GM19395 (cell line): ENCODE results near the gene HAVCR2.
A peak's percentile ranks its signal among the peaks of the same experiment; 100 is the strongest.

ENCODE experiments used
- ATAC-seq: cut with Tn5 transposase; IDR thresholded peaks from one replicate; pipeline ENCODE4 v1.9.1; 2021; ENCODE audit warnings: mild to moderate bottlenecking, moderate library complexity; ENCODE audit not compliant: unreplicated experiment

Gene HAVCR2

DNA sequence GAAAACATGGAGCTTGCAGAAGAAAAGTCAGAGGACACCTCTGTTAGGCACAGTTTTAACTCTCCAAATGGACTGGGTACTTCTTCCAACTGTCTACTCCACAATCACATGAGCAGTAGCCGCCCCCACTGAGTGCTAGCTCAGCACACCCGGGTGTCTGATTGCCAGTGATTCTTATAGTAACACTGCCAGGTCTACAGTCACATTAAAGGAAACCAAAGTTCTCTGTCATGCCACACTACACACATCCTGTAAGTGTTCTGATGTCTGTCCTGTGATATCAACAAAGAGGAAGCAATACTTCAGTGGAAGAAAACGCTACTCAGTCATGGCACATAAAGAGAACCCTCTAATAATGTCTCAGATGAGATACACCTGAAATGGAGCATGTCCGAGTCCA lies at the start of gene HAVCR2:
TSS of gene HAVCR2 (minus strand) at position 69 of the 400 bp plus-strand sequence. CDS start at position 8, 61 bp downstream.
- peak; percentile 88 for ATAC-seq

DNA sequence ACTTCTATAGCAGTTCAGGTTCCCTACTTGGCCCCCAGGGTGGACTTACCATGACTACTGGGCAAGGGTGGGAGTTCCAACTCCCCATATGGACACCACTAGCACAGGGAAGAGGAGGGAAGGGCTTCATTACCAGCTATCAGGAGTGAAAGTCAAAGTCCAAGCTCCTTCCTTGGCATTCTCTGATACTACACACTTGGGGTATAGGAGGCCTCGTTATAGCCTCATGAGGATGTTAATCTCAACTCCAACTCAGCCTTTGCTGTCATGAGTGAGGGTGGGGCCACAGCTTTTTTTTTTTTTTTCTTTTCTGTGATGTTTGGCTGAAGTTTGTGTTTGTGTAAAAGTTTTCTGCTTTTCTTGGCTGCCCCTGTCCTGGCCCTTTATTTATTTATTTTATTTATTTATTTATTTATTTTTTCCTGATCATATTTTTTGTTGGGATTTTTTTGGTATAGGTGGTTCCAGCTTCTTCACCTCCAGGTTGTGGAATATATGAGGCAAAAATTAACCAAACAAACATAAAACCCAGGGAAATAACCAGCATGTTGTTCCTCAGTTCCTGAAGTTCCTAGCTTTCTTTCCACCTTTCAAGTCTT lies 48.5 kb upstream of the HAVCR2 start:
- no peak for ATAC-seq

DNA sequence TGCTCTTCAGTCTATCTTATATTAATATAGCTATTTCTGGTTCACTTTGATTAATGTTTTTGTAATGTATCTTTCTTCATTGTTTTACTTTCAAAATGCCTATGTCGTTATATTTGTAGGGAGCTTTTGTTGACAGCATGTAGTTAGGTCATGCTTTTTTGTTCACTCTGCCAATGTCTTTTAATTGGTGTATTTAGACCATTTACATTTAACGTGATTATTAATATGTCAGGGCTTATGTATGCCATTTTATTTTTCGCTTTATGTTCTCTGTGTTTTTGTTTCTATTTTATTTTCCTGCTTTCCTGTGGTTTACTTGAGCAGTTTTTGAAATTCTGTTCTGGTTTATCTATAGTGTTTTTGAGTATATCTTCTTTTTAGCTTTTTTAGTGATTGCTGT lies 46.5 kb upstream of the HAVCR2 start:
- no peak for ATAC-seq

DNA sequence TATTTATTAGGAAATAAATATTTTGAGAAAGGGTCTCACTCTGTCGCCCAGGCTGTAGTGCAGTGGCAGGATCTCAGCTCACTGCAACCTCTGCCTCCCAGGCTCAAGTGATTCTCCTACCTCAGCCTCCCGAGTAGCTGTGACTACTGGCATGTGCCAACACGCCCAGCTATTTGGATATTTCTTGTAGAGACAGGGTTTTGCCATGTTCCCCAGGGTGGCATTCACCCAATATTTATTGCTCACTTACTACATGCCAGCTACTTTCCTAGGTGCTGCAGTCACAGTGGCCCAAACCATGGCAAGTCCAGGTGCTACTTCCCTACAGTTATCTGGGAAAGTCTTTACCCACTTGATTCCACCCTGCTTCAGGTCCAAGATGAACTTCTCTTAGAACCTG lies 42.2 kb upstream of the HAVCR2 start:
- no peak for ATAC-seq

DNA sequence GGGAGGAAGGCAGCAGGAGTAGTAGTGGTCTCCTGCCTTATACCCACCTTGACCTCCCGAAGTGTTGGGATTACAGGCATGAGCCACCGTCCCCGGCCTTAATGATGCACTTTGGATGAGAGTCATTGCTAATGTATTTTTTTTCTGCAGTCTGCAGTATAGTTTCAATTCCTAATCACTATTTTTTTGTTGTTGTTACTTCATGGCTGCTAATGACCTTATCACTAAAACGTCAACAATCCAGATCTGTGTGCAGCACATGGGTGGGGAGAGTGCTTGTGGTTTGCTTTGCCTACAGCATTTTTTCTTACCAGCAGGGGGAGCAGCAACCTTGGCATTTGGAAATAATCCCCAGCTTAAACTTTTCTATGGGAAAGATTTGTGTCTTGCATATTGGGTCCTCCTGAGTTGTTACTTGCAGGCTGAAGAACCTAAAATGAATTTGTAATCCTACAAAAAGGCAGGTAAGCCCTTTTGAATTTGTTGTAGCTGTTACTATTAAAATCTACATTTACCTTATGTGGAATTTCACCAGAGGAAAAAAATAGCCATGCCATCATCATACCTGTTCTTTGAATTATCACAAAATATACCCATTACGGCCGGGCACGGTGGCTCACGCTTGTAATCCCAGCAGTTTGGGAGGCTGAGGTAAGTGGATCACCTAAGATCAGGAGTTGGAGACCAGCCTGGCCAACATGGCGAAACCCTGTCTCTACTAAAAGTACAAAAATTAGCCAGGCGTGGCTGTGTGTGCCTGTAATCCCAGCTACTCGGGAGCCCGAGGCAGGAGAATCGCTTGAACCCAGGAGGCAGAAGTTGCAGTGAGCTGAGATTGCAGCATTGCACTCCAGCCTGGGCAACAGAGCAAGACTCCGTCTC lies 40.1 kb upstream of the HAVCR2 start:
- ATAC-seq = peak; percentile 83

DNA sequence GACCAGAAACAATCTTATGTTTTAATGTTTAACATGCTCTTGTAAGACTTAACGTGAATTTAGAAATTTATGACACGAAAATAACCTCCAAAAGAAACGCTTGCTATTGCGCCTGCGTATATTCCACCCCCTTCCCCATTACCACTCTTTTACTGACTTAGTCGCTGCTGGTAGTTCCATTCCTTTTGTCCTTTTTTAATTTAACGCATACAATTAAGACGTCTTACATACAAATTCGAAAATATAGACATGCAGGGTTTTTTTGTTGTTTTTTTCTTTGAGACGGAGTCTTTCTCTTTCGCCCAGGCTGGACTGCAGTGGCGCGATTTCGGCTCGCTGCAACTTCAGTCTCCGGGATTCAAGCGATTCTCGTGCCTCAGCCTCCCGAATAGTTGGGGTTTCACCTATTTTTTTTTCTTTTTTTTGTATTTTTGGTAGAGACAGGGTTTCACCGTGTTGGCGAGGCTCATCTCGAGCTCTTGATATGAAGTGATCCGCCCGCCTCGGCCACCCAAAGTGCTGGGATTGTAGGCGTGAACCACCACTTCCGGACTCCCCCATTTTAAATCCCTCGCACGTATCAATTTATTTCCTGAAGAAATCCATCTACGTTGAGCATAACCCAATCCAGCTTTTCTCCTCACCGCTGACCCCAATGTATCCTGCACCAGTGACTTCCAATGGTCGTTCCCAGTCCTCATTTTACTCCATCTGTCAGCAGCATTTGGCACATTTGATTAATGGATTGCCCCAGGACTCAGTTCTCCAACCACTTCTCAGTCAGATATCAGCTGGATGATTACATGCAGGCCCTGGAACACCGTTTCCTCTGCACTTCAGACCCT lies 34.5 kb upstream of the HAVCR2 start:
- peak; percentile 56 for ATAC-seq

DNA sequence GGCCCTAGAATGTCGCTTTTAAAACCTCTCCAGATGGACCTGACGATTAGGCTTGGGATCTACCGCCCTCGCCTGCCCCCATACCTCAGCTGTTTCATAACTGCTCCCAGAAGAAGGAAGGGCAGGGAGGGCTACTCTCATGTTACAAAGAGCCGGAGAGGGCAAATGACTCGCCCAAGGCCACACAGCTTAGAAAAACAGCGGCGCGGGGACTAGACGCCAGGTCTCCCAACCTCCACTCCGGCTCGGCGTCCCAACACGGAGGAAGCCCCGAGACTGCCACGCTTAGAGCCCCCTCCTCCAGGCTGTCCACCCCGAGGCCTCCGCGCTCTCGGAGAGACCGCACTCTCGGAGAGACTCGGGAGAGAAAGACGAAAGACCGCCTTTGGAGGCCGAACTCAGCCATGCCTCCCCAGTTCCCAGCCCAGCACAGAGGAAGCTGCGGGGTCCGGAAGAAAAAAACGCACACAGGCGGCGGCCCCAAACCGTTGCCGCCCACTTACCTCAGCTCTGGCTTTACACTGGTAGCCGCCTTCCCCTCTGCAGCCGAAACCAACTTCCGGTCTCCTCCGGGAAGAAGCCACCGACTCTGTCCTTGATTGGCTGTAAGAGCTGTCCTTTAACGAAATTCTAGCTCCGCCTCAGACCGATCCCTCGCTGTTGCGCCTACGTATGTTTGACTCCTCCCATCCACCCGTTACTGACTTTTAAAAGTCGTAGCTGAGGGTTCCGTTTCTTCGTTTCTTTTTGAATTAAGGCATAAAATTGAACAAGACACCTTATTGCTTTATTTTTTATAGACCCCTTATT lies 33.7 kb upstream of the HAVCR2 start, which contains the start of gene MED7:
TSS of gene MED7 (minus strand) at position 549 of the 810 bp plus-strand sequence. CDS start 3,434 bp downstream, outside the sequence.
- peak; percentile 100 for ATAC-seq

DNA sequence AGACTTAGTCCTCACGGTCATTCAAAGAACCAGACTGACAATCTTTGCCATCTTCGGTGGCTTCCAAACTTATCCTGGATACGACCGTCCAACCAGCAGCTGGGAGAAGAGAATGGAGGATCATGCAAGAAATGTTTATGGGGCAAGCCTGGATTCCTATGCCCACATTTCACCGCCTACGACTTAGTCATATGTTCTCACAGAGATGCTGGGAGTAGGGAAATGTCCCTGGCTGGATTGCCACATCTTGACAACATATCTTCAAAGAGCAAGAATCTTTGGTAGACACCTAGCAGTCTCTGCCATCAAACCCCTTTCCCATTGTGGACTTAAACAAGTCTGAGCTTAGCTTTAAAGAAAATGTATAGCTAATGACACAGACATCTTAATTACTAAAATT lies 28.8 kb upstream of the HAVCR2 start:
- ATAC-seq = no peak

DNA sequence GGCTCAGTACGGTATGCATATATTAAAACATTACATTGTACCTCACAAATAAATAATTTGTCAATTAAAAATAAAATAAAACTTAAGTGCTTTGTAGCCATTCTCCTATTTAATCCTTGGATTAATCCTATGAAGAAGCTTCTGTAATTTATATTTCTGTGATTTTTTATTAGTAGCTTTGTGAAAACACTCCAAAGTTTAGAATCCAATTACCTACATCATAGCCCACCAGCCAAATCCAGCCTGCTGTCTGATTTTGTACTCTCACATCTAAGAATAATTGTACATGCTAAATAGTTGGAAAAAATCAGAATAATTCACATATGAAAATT lies 23.4 kb upstream of the HAVCR2 start:
- no peak for ATAC-seq

DNA sequence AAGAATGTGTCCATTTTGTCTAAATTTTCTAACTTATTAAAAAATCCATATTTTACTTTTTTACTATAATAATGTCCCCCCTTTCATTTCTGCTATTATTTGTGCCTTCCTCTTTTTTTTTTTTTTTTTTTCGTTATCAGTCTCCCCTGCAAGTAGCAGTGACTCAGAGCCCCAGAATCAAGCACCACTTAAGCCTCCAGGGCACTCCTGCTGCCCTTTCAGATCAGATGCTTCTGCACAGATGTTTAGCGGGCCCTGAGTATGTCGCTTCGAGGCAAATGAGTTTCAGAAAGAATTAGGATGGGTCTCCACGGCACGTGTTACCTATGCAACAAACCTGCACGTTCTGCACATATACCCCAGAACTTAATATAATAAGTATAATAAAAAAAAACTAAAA lies 22.1 kb upstream of the HAVCR2 start:
- peak; percentile 75 for ATAC-seq

DNA sequence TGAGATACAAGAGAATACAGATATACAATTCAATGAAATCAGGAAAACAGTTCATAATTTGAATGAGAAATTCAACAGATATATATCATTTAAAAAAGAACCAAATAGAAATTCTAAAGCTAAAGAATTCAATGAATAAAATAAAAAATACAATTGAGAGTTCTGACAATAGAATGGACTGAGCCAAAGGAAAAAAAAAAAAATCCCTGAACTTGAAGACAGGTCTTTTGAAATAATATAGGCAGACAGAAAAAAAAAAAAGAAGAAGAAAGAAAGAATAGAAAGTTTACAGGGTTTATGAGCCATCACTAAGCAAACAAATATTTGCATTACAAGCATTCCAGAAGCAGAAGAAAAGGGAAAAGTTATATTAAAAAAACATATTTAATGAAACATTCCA lies 12.9 kb upstream of the HAVCR2 start:
- ATAC-seq = no peak

DNA sequence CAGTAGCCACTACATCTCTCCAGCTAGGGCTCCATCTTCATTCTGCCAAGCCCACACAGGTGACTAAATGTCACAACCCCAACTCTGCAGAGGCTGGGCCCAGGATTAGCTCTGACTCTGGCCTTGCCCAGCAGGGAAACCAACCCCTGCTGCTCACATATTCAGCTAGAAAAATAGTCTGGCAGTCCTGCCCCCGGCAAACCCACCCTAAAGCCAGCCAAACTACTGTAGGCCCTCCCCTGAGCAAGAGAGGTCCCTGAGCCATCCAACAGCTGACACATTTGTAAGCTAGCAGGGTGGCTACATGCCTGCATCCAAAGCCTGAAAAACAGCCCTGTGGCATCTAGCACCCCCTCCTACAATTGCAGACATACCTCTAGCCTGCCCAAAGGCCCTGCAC lies 11.3 kb upstream of the HAVCR2 start:
- no peak for ATAC-seq

DNA sequence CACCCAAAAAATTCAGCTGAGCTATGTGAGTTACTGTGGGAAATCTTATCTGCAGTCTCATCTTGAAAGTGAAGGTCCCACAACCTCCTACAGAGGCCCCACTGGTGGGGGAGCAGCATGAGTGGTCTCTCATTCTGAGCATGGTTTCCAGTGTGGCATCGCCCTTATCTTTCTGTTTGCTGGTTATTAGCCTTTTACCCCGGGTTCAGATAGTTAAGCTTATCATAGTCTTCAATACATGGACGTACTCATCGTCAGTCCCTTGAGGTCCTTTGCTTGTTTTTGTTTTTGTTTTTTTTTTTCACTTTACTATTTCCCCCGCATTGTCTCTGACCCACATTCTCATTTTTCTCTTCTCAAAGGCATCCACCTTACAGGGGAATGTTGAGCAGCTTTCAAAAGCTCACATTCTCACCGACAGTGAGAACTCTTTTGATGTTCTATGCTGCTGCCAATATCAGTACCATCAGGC lies 7.7 kb upstream of the HAVCR2 start:
- peak; percentile 65 for ATAC-seq

DNA sequence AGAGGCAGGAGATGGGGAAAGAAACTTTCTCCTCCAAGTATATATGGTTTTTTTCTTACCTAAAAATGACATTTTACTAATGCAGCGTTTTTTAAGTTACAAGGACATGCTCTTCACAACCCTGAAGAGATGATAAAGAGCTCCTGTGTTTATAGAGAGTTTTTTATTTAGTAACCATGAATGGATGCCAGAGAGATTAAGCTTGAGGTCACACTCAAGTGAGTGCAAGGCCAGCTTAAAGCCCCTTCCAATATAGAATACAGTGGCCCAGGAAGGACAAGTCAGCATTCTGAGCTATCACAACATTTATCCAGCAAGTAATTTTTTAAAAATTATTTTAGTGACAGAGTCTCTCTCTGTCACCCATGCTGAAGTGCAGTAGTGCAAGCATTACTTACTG lies 6.7 kb upstream of the HAVCR2 start:
- ATAC-seq = no peak

DNA sequence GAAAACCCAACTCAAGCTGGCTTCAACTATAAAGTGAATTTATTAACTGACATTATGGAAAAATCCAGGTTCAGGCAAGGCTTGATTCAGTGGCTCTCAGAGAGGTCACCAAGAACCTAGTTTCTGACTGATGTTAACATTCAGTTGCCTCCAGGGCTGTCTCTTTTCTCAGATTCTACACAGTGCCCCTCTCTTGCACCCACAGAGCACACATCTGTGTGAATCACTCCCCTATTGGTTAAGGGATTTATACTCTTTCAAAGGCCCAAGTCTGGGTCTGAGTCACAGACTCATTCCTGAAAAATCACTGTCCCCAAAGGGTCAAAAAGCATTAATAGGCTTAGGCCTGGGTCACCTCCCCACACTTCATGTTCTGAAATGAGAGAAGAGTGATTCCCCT lies 6.2 kb upstream of the HAVCR2 start:
- no peak for ATAC-seq

DNA sequence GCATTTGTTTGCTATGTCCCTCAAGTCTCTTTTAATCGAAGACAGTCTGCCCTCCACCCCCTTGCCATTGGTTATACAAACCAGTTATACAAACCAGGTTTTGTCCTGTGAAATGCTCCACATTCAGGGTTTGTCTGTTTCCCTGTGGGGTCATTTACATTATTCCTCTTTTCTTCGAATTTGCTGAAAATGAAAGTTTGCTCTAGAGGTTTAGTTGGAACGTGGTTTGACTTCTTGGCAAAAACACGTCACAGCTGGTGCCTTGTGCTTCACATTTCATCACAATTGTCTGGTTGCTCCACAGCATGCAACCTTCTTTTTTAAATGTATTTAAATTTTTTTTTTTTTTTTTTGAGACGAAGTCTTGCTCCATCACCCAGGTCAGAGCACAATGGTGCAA lies 4.2 kb upstream of the HAVCR2 start:
- no peak for ATAC-seq

DNA sequence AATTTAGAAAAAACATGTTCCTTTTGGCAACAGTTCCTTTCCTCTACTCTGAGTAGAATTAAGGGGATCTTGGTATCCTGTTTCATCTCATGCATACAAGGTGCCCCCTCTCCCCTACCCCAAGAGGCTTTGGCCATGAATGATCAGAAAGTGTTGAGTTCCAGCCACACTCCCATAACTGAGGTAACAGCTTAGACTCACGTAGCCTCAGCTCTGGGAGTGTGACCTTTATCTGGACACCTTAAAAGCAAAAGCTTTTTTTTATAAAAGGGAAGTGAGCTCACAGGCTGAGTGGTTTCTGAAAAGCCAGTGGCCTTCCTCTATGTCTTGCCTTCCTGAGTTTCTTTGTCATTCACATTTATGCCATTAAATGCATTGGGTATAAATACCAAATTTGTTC lies 900 bp upstream of the HAVCR2 start:
- ATAC-seq = peak; percentile 71

DNA sequence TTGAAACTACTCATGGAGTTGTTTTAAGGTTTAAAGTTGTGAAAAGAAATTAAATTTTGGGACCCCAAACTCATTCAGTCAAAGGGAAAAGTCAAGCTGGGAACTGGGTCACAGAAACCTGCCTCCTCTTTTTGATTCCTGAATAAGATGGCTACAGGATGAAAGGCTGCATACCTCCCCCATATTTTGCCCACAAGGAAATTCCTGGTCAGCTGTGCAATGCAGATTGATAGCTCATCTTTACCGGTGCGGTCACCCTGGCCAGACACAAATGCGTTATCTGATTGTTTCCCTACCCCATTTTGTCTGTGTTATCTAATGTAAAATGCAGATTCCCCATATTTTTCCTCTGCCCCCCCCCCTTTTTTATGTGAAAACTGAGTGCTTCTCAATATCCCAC lies 1.3 kb downstream of the HAVCR2 start:
- ATAC-seq = no peak

DNA sequence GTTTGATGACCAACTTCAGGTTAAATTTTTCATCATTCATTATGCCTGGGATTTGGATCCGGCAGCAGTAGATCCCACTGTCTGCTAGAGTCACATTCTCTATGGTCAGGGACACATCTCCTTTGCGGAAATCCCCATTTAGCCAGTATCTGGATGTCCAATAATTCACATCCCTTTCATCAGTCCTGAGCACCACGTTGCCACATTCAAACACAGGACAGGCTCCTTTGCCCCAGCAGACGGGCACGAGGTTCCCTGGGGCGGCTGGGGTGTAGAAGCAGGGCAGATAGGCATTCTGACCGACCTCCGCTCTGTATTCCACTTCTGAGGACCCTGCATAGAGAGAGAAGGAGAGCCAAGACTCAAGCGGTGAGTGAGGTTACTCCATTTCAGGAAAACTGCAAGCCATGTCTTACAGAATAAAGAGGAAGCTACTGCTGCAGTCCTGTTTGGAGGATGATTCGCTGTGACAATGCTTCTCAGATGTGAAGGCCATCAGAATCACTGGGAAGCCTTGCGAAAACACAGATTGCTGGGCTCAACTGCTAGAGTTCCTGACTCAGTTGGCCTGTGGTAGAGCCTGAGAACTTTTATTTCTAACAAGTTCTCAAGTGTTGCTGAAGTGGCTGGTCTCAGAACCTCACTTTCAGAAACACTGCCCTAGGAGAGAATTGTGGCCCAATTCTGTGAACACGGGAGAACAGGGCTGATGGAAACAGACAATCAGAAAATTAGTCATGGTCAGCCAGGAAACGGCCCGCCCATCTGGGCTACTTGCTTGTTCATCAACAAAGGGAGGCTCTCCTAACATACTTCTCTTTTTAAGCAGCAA lies 2.0 kb downstream of the HAVCR2 start:
- ATAC-seq = no peak
